Heart left ventricle (tissue), 16 donors: ENCODE measurements around the gene ARL2BP. TPM values are rescaled to one million over a fixed set of nuclear protein-coding genes. Genes with fewer than 3 reads are reported as not detected.

ENCODE experiments used
- ATAC-seq, 4 donors: fragments of 200-7000 bp; cut with Tn5 transposase; one replicate each; pipeline ENCODE4 v1.9.1; 2020 to 2022; ENCODE audit warnings: moderate library complexity in 4 of 4, mild to moderate bottlenecking in 3 of 4, moderate number of reproducible peaks in 1 of 4
- DNase-seq, 5 donors: peaks; one replicate each; pipeline ENCODE4 v3.0.0-alpha.2; 2020
- H3K27ac ChIP-seq, 12 donors: fragments of 200-600 bp; sonication (generic) in 4 of 12; one replicate each; pipeline versions ENCODE4 v1.5.0 to v1.8.0; 2016 to 2022; ENCODE audit warnings: mild to moderate bottlenecking in 2 of 12
- H3K27me3 ChIP-seq, 9 donors: fragments of 200-600 bp; sonication (generic) in 2 of 9; one replicate each; pipeline versions ENCODE4 v1.5.1 to v1.8.0; 2016 to 2022; ENCODE audit warnings: mild to moderate bottlenecking in 3 of 9
- H3K36me3 ChIP-seq, 9 donors: fragments of 200-600 bp; sonication (generic) in 2 of 9; one replicate each; pipeline versions ENCODE4 v1.5.0 to v1.8.0; 2018 to 2022; ENCODE audit warnings: mild to moderate bottlenecking in 2 of 9
- H3K4me1 ChIP-seq, 12 donors: fragments of 200-600 bp; sonication (generic) in 4 of 12; one replicate each; pipeline versions ENCODE4 v1.5.0 to v1.8.0; 2016 to 2022; ENCODE audit warnings: mild to moderate bottlenecking in 3 of 12
- H3K4me3 ChIP-seq, 12 donors: fragments of 200-600 bp; sonication (generic) in 4 of 12; one replicate each; pipeline versions ENCODE4 v1.5.0 to v1.8.0; 2017 to 2022; ENCODE audit warnings: mild to moderate bottlenecking in 9 of 12, moderate library complexity in 4 of 12
- H3K9me3 ChIP-seq, 12 donors: fragments of 200-600 bp; sonication (generic) in 4 of 12; one replicate each; pipeline versions ENCODE4 v1.5.0 to v1.8.0; 2016 to 2022; ENCODE audit warnings: mild to moderate bottlenecking in 1 of 12
- POLR2A ChIP-seq, 2 donors: fragments of 450-650 bp; IDR thresholded peaks; one replicate each; pipeline ENCODE4 v1.6.1; 2017; ENCODE audit warnings: antibody characterized with exemption in 2 of 2, mild to moderate bottlenecking in 2 of 2, moderate library complexity in 2 of 2
- WGBS, 4 donors: extraction: QIAGEN DNeasy Blood & Tissue Kit in 2 of 4; methylation state at CpG; one replicate each; pipeline versions ENCODE4 v1.1.5 to v1.1.7; 2013 to 2018; 5-methylcytosine and 5-hydroxymethylcytosine counted together
- intact Hi-C, 10 donors: fragments of 100-400 bp; cut with DNase I; formaldehyde crosslinking; loops; one replicate each; pipeline versions ENCODE4 v1.11.1 to v1.14.2; 2022
- polyA plus RNA-seq, 2 donors: library from polyadenylated mRNA; stranded (reverse); fragments of 200-250 nt; gene quantifications; one replicate each; pipeline ENCODE4 v1.2.3, GENCODE V29; 2013
- total RNA-seq, 9 donors: library from RNA; depleted of rRNA in 2 of 9; stranded (reverse); fragments of >200 nt in 2 of 9; fragmentation: NEBNext Ultra II Directional in 3 of 9; extraction: Animal tissue kit (Norgen Biotek cat#: 25700) in 3 of 9; gene quantifications; one replicate each; pipeline versions ENCODE4 v1.1.0 to v1.2.4, GENCODE V29; 2016 to 2023
- TF ChIP-seq, protein P1 (sequence below), 12 donors: fragments of 200-600 bp; sonication (generic) in 4 of 12; IDR thresholded peaks; one replicate each; pipeline versions ENCODE4 v1.5.0 to v1.8.0; 2018 to 2022; ENCODE audit warnings: antibody characterized with exemption in 12 of 12, mild to moderate bottlenecking in 5 of 12
- donor health status: ischemic (EF 13 %, LVEDD 7.1; RV severe dilation, severe dysfunction).
- donor health status: healthy with polysubstance abuse.
- donor health status: DM: no; HTN: yes; CAD: no.
- donor health status: DM: no; HTN: no; CAD: no.
- donor health status: ischemic (EF 25% LVEDD 6.9; RV normal size, moderate dysfunction).
- donor health status: ischemic (EF 25% LVEDD 5.7; RV mildly dilated, moderate dysfunction).
- donor health status: healthy.
- donor health status: DM: yes; HTN: yes; CAD: no.
- donor health status: ischemic (EF 35%, LVEDD 5.7; RV mildly dilated, moderate dysfunction).
- donor health status: nonischemic (EF 11% LVEDD 7.7; RV severe dilation, severe dysfunction).
- donor health status: DM: yes; HTN: yes; CAD: no.
- donor health status: PGD.
- donor health status: ischemic (EF 29% LVEDD 5.4; RV normal size, mild dysfunction).
- donor health status: nonischemic (EF 23%, LVEDD 6.1; RV moderate dilation, normal function).

ARL2BP gene
- total and polyA plus RNA-seq, 11 donors: 40.3 to 83.5 (median 52.1) TPM

DNA sequence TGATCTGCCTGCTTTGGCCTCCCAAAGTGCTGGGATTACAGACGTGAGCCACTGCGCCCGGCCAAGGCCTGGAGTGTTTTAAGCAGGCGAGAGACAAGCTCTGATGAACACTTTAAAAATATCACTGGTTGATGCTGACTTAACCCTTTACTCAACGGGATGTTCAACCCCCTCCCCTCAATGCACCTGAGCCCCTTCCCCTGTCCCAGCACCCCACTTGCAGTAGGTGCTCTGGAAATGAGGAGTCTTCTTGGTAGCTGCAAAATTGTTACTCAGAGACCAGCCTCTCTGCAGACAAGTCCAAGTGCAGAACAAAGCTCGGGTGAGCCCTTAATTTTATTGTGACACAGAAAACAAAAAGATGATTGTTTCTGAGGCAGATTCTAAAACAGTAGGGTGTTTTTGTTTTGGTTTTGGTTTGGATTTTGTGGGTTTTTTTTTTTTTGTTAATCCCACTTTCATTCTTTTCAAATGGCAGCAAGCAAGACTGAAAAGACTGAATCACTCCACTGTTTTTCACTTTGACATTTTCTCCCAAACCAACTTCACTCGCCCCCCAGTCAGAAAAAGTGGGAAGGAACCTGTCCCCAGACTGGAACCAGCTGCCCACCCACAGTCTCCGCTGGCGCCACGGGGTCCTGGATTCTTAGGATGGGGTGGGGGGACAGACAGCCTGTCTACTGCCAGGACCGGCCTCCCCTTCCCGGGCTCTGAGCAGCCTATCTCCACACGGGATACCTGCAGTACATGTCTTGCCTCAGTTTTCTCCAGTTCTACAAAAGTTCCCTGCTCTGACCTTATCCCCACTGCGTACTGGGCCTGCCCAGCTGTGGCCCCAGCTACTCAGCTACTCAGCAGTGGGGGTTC lies 44.6 kb downstream of the ARL2BP start:
- H3K27ac ChIP-seq: no peak overlapping the region
- peaks cover 0 to 7% (median 2%) of the 10 kb centered on the region in 12 donors for H3K4me1 ChIP-seq
- peaks cover 0 to 12% (median 0%) of the 10 kb centered on the region in 9 donors for H3K27me3 ChIP-seq
- DNase-seq: peak in 1 of 5 donors; percentile 46
- 58 to 70% (median 67%) methylated on average over 13 to 14 of the region's 14 CpGs for WGBS, 4 donors
- intact Hi-C loops: loop anchor here in 1 of 10 donors (10.0 kb wide), 1 partner anchor 205 kb away; no protein-coding TSS in a partner anchor
- no peak overlapping the region for H3K4me3 ChIP-seq
- H3K9me3 ChIP-seq: no peaks in the 10 kb centered on the region
- no peaks in the 10 kb centered on the region for H3K36me3 ChIP-seq
- no peak for ATAC-seq
- TF ChIP-seq POLR2A (IDR thresholded peaks at IDR 0.05): no peak
- TF ChIP-seq, protein P1, sequence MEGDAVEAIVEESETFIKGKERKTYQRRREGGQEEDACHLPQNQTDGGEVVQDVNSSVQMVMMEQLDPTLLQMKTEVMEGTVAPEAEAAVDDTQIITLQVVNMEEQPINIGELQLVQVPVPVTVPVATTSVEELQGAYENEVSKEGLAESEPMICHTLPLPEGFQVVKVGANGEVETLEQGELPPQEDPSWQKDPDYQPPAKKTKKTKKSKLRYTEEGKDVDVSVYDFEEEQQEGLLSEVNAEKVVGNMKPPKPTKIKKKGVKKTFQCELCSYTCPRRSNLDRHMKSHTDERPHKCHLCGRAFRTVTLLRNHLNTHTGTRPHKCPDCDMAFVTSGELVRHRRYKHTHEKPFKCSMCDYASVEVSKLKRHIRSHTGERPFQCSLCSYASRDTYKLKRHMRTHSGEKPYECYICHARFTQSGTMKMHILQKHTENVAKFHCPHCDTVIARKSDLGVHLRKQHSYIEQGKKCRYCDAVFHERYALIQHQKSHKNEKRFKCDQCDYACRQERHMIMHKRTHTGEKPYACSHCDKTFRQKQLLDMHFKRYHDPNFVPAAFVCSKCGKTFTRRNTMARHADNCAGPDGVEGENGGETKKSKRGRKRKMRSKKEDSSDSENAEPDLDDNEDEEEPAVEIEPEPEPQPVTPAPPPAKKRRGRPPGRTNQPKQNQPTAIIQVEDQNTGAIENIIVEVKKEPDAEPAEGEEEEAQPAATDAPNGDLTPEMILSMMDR (IDR thresholded peaks at IDR 0.05): no peak

- no peak overlapping the region for H3K27ac ChIP-seq
- no peaks in the 10 kb centered on the region for H3K36me3 ChIP-seq
- 62 to 73% (median 63%) methylated on average over 13 of the region's 13 CpGs for WGBS, 4 donors
- ATAC-seq: no peak
- TF ChIP-seq, protein P1 (IDR thresholded peaks at IDR 0.05): no peak
- TF ChIP-seq POLR2A (IDR thresholded peaks at IDR 0.05): no peak
- intact Hi-C loops: loop anchor here in 5 of 10 donors (5.0 to 10.0 kb wide), 6 partner anchors 51 to 219 kb away; partner anchors contain the start of genes ARL2BP (in 2 of the 5), PSME3IP1 (in 1 of the 5) and RSPRY1 (in 1 of the 5)
- no peak overlapping the region for H3K4me3 ChIP-seq
- peak in 1 of 5 donors; percentile 26 for DNase-seq
- peaks cover 0 to 19% (median 13%) of the 10 kb centered on the region in 12 donors for H3K4me1 ChIP-seq
- H3K27me3 ChIP-seq: no peaks in the 10 kb centered on the region
- H3K9me3 ChIP-seq: no peaks in the 10 kb centered on the region
Measured at GRCh38 chr16:57297856-57298255, 52.8 kb downstream of the ARL2BP start.

- Histone ChIP-seq H3K4me1 (peaks cover 0 to 27% (median 17%) of the 10 kb centered on the region in 12 donors), H3K9me3 (no peaks in the 10 kb centered on the region), H3K36me3 (no peaks in the 10 kb centered on the region), H3K4me3 (peak overlapping the region in 11 of 12 donors; percentile 19 to 57 (median 52)), H3K27me3 (no peaks in the 10 kb centered on the region), H3K27ac (peak overlapping the region; percentile 66 to 94 (median 89))
- peak; percentile 7 to 38 (median 22) for ATAC-seq
- TF ChIP-seq, protein P1 (IDR thresholded peaks at IDR 0.05): peak in 4 of 12 donors; percentile 12 to 41 (median 28)
- no peak for TF ChIP-seq POLR2A (IDR thresholded peaks at IDR 0.05)
- WGBS, 4 donors: 19 to 23% (median 20%) methylated on average over 14 of the region's 14 CpGs
- intact Hi-C loops: loop anchor here in 6 of 10 donors (1.0 to 10.0 kb wide), 7 partner anchors 52 to 218 kb away; partner anchors contain the start of genes ARL2BP (in 4 of the 6), PSME3IP1 (in 1 of the 6) and RSPRY1 (in 1 of the 6)
- DNase-seq: peak in 3 of 5 donors; percentile 28 to 65 (median 55)
Measured at GRCh38 chr16:57299009-57299718, 54.1 kb downstream of the ARL2BP start.
